ENCODE data around the gene GPR27. TPM values are rescaled to one million over a fixed set of nuclear protein-coding genes. Genes with fewer than 3 reads are reported as not detected.

The GPR27 gene
- total and polyA plus RNA-seq, 2 of the 8 experiments (the other 6 are each of a cell fraction or from before 2014, with no cell fraction given): 11.3 to 12.5 TPM

- Histone ChIP-seq H3K79me1 (ENCODE audit: low read depth, low read length) (no peaks in the 10 kb centered on the region), H3K79me2 (ENCODE audit: control insufficient read depth in 1 of 2, insufficient read depth in 2 of 2, low read length in 2 of 2) (no peaks in the 10 kb centered on the region), H4K20me1 (replicated peaks in 1 of 2; ENCODE audit: control insufficient read depth in 1 of 2, insufficient read depth in 2 of 2, low read length in 2 of 2) (no peaks in the 10 kb centered on the region), H4K8ac (ENCODE audit: extremely low read depth, insufficient read depth, low read length) (no peak overlapping the region), H3K23me2 (ENCODE audit: low read depth, low read length) (peaks cover 7% of the 10 kb centered on the region; the same call in 1 of the 2 replicates), H3K36me3 (ENCODE audit: control insufficient read depth in 2 of 4, insufficient read depth in 4 of 4, low read length in 3 of 4) (no peaks in the 10 kb centered on the region), H2BK20ac (ENCODE audit: low read length) (no peak overlapping the region), H3K18ac (ENCODE audit: extremely low read depth, low read length) (no peak overlapping the region), H2BK15ac (ENCODE audit: low read length) (0 out of 2 replicates have a peak overlapping the region, but pooled peaks have one; percentile 40), H3K9me3 (ENCODE audit: insufficient read depth in 2 of 2, low read depth in 1 of 2, low read length in 1 of 2) (no peaks in the 10 kb centered on the region), H2BK5ac (ENCODE audit: low read depth, low read length) (no peak overlapping the region), H3K4me1 (replicated peaks in 1 of 4; ENCODE audit: control insufficient read depth in 3 of 4, insufficient read depth in 4 of 4, low read length in 3 of 4) (peaks cover 0 to 9% (median 6%) of the 10 kb centered on the region in 4 experiments; a peak in 4 of 7 replicates), H3K27me3 (replicated peaks in 1 of 4; ENCODE audit: control insufficient read depth in 3 of 4, extremely low read depth in 1 of 4, insufficient read depth in 3 of 4, low read length in 3 of 4) (peaks cover 19 to 50% (median 34%) of the 10 kb centered on the region in 4 experiments), H2BK120ac (replicated peaks; ENCODE audit: low read depth, low read length) (no peak overlapping the region), H3K4me2 (ENCODE audit: insufficient read depth in 1 of 2, low read depth in 2 of 2, low read length in 2 of 2) (no peak overlapping the region), H3K9ac (replicated peaks in 1 of 4; ENCODE audit: extremely low read depth in 1 of 4, low read depth in 3 of 4, low read length in 3 of 4) (no peak overlapping the region), H2AFZ (ENCODE audit: low read length) (no peak overlapping the region), H3K23ac (ENCODE audit: insufficient read length) (no peak overlapping the region), H2AK5ac (ENCODE audit: low read depth, low read length) (no peak overlapping the region), H4K91ac (replicated peaks; ENCODE audit: insufficient read length, low read length) (no peak overlapping the region), H2BK12ac (ENCODE audit: low read depth, low read length) (no peak overlapping the region), H3K27ac (ENCODE audit: low read depth, low read length) (no peak overlapping the region), H3K14ac (ENCODE audit: insufficient read length) (no peak overlapping the region), H4K5ac (ENCODE audit: insufficient read length, low read depth, low read length) (no peak overlapping the region), H3K56ac (replicated peaks; ENCODE audit: insufficient read length, low read depth, low read length) (no peak overlapping the region), H3K4me3 (ENCODE audit: extremely low read depth in 1 of 4, insufficient read depth in 2 of 4, low read depth in 3 of 4, low read length in 4 of 4) (no peak overlapping the region), H3K4ac (replicated peaks; ENCODE audit: insufficient read length, low read depth, low read length) (no peak overlapping the region)
- ChIA-PET CTCF (ENCODE audit: partially characterized antibody) (interaction anchor here (1.3 kb wide), 1 partner anchor 14 kb away, joined by 3 read pairs; no protein-coding TSS in a partner anchor), POLR2A (ENCODE audit: partially characterized antibody) (no interaction called here)
- 78% methylated on average over 7 of the region's 7 CpGs; no CpG with 5 or more reads in 1 of the 2 experiments for WGBS, 2 experiments (ENCODE audit: extremely low coverage in 1 of 2, insufficient coverage in 1 of 2, insufficient read length in 1 of 2, insufficient replicate concordance in 2 of 2, low coverage in 1 of 2, low lambda C conversion rate in 2 of 2, missing lambda C conversion rate in 1 of 2)
- no peak for TF ChIP-seq POLR2AphosphoS5 (IDR thresholded peaks at IDR 0.05; ENCODE audit: low read depth, low read length)
- TF ChIP-seq SRF (IDR thresholded peaks at IDR 0.05; ENCODE audit: low read depth, low read length): peak; percentile 66; the same call in 1 of the 2 replicates
- no peak for TF ChIP-seq ASH2L (IDR thresholded peaks at IDR 0.05; ENCODE audit: low read length)
- no peak for TF ChIP-seq RXRA (IDR thresholded peaks at IDR 0.05; ENCODE audit: insufficient read depth, low read depth, low read length)
- DNase-seq (ENCODE audit: low read depth in 1 of 2, low spot score in 2 of 2) (no peak), FAIRE-seq (no peak)
Observed at GRCh38 chr3:71787851-71788405, 34.3 kb downstream of the GPR27 start.

Measured in H1 (cell line).